ENCODE measurements around the gene IMMP2L.

The IMMP2L gene

GRCh38 chr7:111053035-111053434, 509.3 kb downstream of the IMMP2L start:
- Histone ChIP-seq H3K36me3 (ENCODE audit: control insufficient read depth in 5 of 5, insufficient read depth in 5 of 5, low read length in 5 of 5) (no peaks in the 10 kb centered on the region), H3K27ac (ENCODE audit: low read depth, low read length) (no peak overlapping the region), H3K4me1 (ENCODE audit: control insufficient read depth in 5 of 5, insufficient read depth in 5 of 5, low read length in 5 of 5) (no peaks in the 10 kb centered on the region)

DNA sequence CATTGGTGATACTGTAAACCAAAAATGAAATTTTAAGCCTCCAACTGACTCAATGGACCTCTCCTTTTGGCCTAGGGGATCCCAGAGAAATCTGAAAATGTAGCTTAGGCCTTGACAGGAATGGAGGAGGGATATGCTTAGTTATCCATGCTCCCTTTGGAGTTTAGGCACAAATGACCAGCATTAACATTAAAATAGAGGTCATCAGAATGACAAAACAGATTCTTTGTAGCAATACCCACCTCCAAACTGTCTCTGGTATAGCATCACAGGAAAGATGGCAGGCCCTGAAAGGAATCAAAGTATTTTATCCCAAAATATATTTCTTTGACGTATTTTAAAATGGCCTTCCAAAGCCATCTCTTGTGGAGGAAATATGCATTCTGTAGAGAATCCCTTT, 510.5 kb downstream of the IMMP2L start:
- Histone ChIP-seq H3K36me3 (ENCODE audit: control insufficient read depth in 5 of 5, insufficient read depth in 5 of 5, low read length in 5 of 5) (no peaks in the 10 kb centered on the region), H3K4me1 (ENCODE audit: control insufficient read depth in 5 of 5, insufficient read depth in 5 of 5, low read length in 5 of 5) (no peaks in the 10 kb centered on the region), H3K9me3 (ENCODE audit: control insufficient read depth in 5 of 5, low read length in 5 of 5) (no peaks in the 10 kb centered on the region), H3K27me3 (ENCODE audit: control insufficient read depth in 5 of 5, insufficient read depth in 4 of 5, low read length in 5 of 5) (no peaks in the 10 kb centered on the region), H3K4me3 (ENCODE audit: low read depth in 1 of 5, low read length in 5 of 5) (no peak overlapping the region), H3K27ac (ENCODE audit: low read depth, low read length) (no peak overlapping the region), H3K9ac (ENCODE audit: low read length in 5 of 5) (no peak overlapping the region)

More at GRCh38 chr7:111053035-111053434, 509.3 kb downstream of the IMMP2L start:
- no peaks in the 10 kb centered on the region for H3K9me3 ChIP-seq (ENCODE audit: control insufficient read depth in 5 of 5, low read length in 5 of 5)
- no peak overlapping the region for H3K4me3 ChIP-seq (ENCODE audit: low read depth in 1 of 5, low read length in 5 of 5)
- H3K27me3 ChIP-seq (ENCODE audit: control insufficient read depth in 5 of 5, insufficient read depth in 4 of 5, low read length in 5 of 5) = no peaks in the 10 kb centered on the region
- H3K9ac ChIP-seq (ENCODE audit: low read length in 5 of 5) = no peak overlapping the region

- Histone ChIP-seq H3K36me3 (ENCODE audit: control insufficient read depth in 5 of 5, insufficient read depth in 5 of 5, low read length in 5 of 5) (no peaks in the 10 kb centered on the region), H3K9ac (ENCODE audit: low read length in 5 of 5) (no peak overlapping the region), H3K9me3 (ENCODE audit: control insufficient read depth in 5 of 5, low read length in 5 of 5) (no peaks in the 10 kb centered on the region), H3K4me1 (ENCODE audit: control insufficient read depth in 5 of 5, insufficient read depth in 5 of 5, low read length in 5 of 5) (no peaks in the 10 kb centered on the region), H3K27ac (ENCODE audit: low read depth, low read length) (no peak overlapping the region), H3K27me3 (ENCODE audit: control insufficient read depth in 5 of 5, insufficient read depth in 4 of 5, low read length in 5 of 5) (no peaks in the 10 kb centered on the region), H3K4me3 (ENCODE audit: low read depth in 1 of 5, low read length in 5 of 5) (no peak overlapping the region)
These were observed 511.3 kb downstream of the IMMP2L start for GRCh38 chr7:111050875-111051416.

DNA sequence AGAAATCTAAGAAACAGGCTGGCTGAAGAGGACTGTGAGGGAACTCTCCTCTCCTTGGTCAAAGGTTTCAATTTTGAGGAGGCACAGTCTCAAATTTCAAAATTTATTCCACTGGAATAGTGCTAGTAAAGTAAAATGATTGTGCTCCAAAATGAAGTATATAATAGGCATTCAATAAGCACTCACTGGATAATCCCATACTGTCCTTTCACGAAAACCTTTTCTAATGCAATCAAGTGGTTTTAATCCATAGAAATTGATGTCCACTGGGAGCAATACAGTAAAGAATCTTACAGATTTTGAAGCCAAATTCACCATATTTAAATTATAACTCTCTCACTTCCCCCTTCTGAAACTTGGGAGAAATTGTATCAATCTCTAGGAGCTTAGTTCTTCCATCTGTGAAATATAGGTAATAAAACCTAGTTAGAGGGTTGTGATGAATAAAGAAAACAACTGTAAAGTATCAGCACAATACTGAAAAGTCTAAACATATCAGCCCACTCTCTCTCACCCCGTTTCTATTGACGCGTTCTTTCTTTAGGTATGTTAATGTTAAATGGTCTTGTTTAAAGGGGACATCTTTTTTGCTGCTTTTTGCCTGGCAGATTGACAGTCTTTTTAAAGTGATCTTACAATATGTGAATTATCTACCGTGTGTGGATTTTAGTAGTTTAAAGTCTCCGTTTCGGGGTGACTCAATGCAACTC, 512.2 kb downstream of the IMMP2L start:
- no peak overlapping the region for H3K4me3 ChIP-seq (ENCODE audit: low read depth in 1 of 5, low read length in 5 of 5)
- no peaks in the 10 kb centered on the region for H3K36me3 ChIP-seq (ENCODE audit: control insufficient read depth in 5 of 5, insufficient read depth in 5 of 5, low read length in 5 of 5)
- H3K27me3 ChIP-seq (ENCODE audit: control insufficient read depth in 5 of 5, insufficient read depth in 4 of 5, low read length in 5 of 5) = no peaks in the 10 kb centered on the region
- no peak overlapping the region for H3K27ac ChIP-seq (ENCODE audit: low read depth, low read length)
- H3K9me3 ChIP-seq (ENCODE audit: control insufficient read depth in 5 of 5, low read length in 5 of 5) = no peaks in the 10 kb centered on the region
- no peaks in the 10 kb centered on the region for H3K4me1 ChIP-seq (ENCODE audit: control insufficient read depth in 5 of 5, insufficient read depth in 5 of 5, low read length in 5 of 5)
- H3K9ac ChIP-seq (ENCODE audit: low read length in 5 of 5) = no peak overlapping the region

GRCh38 chr7:111047595-111047994, 514.7 kb downstream of the IMMP2L start:
- H3K9me3 ChIP-seq (ENCODE audit: control insufficient read depth in 5 of 5, low read length in 5 of 5) = no peaks in the 10 kb centered on the region
- H3K9ac ChIP-seq (ENCODE audit: low read length in 5 of 5) = no peak overlapping the region
- no peaks in the 10 kb centered on the region for H3K36me3 ChIP-seq (ENCODE audit: control insufficient read depth in 5 of 5, insufficient read depth in 5 of 5, low read length in 5 of 5)
- H3K27me3 ChIP-seq (ENCODE audit: control insufficient read depth in 5 of 5, insufficient read depth in 4 of 5, low read length in 5 of 5) = no peaks in the 10 kb centered on the region
- H3K4me1 ChIP-seq (ENCODE audit: control insufficient read depth in 5 of 5, insufficient read depth in 5 of 5, low read length in 5 of 5) = no peaks in the 10 kb centered on the region
- no peak overlapping the region for H3K4me3 ChIP-seq (ENCODE audit: low read depth in 1 of 5, low read length in 5 of 5)
- H3K27ac ChIP-seq (ENCODE audit: low read depth, low read length) = no peak overlapping the region

- Histone ChIP-seq H3K4me1 (ENCODE audit: control insufficient read depth in 5 of 5, insufficient read depth in 5 of 5, low read length in 5 of 5) (no peaks in the 10 kb centered on the region), H3K4me3 (ENCODE audit: low read depth in 1 of 5, low read length in 5 of 5) (no peak overlapping the region), H3K9ac (ENCODE audit: low read length in 5 of 5) (no peak overlapping the region), H3K36me3 (ENCODE audit: control insufficient read depth in 5 of 5, insufficient read depth in 5 of 5, low read length in 5 of 5) (no peaks in the 10 kb centered on the region), H3K27ac (ENCODE audit: low read depth, low read length) (no peak overlapping the region), H3K9me3 (ENCODE audit: control insufficient read depth in 5 of 5, low read length in 5 of 5) (no peaks in the 10 kb centered on the region), H3K27me3 (ENCODE audit: control insufficient read depth in 5 of 5, insufficient read depth in 4 of 5, low read length in 5 of 5) (no peaks in the 10 kb centered on the region)
These were observed 516.8 kb downstream of the IMMP2L start for GRCh38 chr7:111045449-111045848.

DNA sequence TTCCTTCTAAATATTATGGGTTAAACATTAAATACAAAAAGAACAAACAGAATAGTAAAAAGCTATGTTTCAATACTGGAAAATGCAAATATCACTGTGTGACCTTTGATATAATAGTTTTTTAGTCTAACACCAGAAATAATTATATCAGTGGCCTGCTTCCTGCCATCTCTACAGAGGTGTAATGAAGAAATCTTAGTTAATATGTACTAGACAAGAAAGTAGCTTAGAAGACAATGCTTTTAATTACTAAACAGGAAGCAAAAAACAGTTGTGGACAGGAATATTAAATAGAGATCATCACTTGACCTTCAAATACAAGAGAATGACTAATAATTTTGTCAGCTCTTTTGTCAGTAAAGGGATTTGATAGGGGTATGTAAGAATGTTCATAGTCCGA, 518.7 kb downstream of the IMMP2L start:
- H3K27ac ChIP-seq (ENCODE audit: low read depth, low read length) = no peak overlapping the region
- no peak overlapping the region for H3K4me3 ChIP-seq (ENCODE audit: low read depth in 1 of 5, low read length in 5 of 5)
- H3K4me1 ChIP-seq (ENCODE audit: control insufficient read depth in 5 of 5, insufficient read depth in 5 of 5, low read length in 5 of 5) = no peaks in the 10 kb centered on the region
- no peaks in the 10 kb centered on the region for H3K27me3 ChIP-seq (ENCODE audit: control insufficient read depth in 5 of 5, insufficient read depth in 4 of 5, low read length in 5 of 5)
- no peak overlapping the region for H3K9ac ChIP-seq (ENCODE audit: low read length in 5 of 5)
- no peaks in the 10 kb centered on the region for H3K36me3 ChIP-seq (ENCODE audit: control insufficient read depth in 5 of 5, insufficient read depth in 5 of 5, low read length in 5 of 5)
- no peaks in the 10 kb centered on the region for H3K9me3 ChIP-seq (ENCODE audit: control insufficient read depth in 5 of 5, low read length in 5 of 5)

- Histone ChIP-seq H3K27me3 (ENCODE audit: control insufficient read depth in 5 of 5, insufficient read depth in 4 of 5, low read length in 5 of 5) (no peaks in the 10 kb centered on the region), H3K9ac (ENCODE audit: low read length in 5 of 5) (no peak overlapping the region)
These were observed 519.5 kb downstream of the IMMP2L start for GRCh38 chr7:111042842-111043241.

DNA sequence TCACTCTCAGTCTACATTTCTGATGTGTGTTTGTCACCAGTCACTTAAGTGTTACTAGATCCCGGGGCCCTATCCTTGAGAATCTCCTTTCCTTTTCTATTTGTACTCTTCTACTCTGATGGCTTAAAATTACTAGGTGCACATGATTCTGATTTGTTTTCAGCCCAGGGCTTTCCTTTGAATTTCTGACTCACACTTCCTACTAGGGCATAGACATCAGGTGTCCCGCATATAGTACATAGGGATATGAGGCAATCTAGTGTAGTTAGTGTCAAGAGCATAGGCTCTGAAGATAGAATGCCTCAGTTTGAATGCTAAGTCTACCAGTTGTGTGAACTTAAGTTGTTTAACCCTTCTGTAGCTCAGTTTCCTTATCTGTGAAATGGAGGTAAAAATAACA, 520.7 kb downstream of the IMMP2L start:
- Histone ChIP-seq H3K9ac (ENCODE audit: low read length in 5 of 5) (no peak overlapping the region), H3K9me3 (ENCODE audit: control insufficient read depth in 5 of 5, low read length in 5 of 5) (no peaks in the 10 kb centered on the region), H3K27ac (ENCODE audit: low read depth, low read length) (no peak overlapping the region), H3K36me3 (ENCODE audit: control insufficient read depth in 5 of 5, insufficient read depth in 5 of 5, low read length in 5 of 5) (no peaks in the 10 kb centered on the region), H3K4me3 (ENCODE audit: low read depth in 1 of 5, low read length in 5 of 5) (no peak overlapping the region), H3K27me3 (ENCODE audit: control insufficient read depth in 5 of 5, insufficient read depth in 4 of 5, low read length in 5 of 5) (no peaks in the 10 kb centered on the region), H3K4me1 (ENCODE audit: control insufficient read depth in 5 of 5, insufficient read depth in 5 of 5, low read length in 5 of 5) (no peaks in the 10 kb centered on the region)

More at GRCh38 chr7:111042842-111043241, 519.5 kb downstream of the IMMP2L start:
- H3K27ac ChIP-seq (ENCODE audit: low read depth, low read length) = no peak overlapping the region
- no peak overlapping the region for H3K4me3 ChIP-seq (ENCODE audit: low read depth in 1 of 5, low read length in 5 of 5)
- H3K9me3 ChIP-seq (ENCODE audit: control insufficient read depth in 5 of 5, low read length in 5 of 5) = no peaks in the 10 kb centered on the region
- no peaks in the 10 kb centered on the region for H3K36me3 ChIP-seq (ENCODE audit: control insufficient read depth in 5 of 5, insufficient read depth in 5 of 5, low read length in 5 of 5)
- H3K4me1 ChIP-seq (ENCODE audit: control insufficient read depth in 5 of 5, insufficient read depth in 5 of 5, low read length in 5 of 5) = no peaks in the 10 kb centered on the region

GRCh38 chr7:111038185-111038584, 524.1 kb downstream of the IMMP2L start:
- no peak overlapping the region for H3K9ac ChIP-seq (ENCODE audit: low read length in 5 of 5)
- no peaks in the 10 kb centered on the region for H3K27me3 ChIP-seq (ENCODE audit: control insufficient read depth in 5 of 5, insufficient read depth in 4 of 5, low read length in 5 of 5)
- no peak overlapping the region for H3K27ac ChIP-seq (ENCODE audit: low read depth, low read length)
- H3K4me3 ChIP-seq (ENCODE audit: low read depth in 1 of 5, low read length in 5 of 5) = no peak overlapping the region
- no peaks in the 10 kb centered on the region for H3K9me3 ChIP-seq (ENCODE audit: control insufficient read depth in 5 of 5, low read length in 5 of 5)
- no peaks in the 10 kb centered on the region for H3K4me1 ChIP-seq (ENCODE audit: control insufficient read depth in 5 of 5, insufficient read depth in 5 of 5, low read length in 5 of 5)
- H3K36me3 ChIP-seq (ENCODE audit: control insufficient read depth in 5 of 5, insufficient read depth in 5 of 5, low read length in 5 of 5) = no peaks in the 10 kb centered on the region
